ENCODE measurements around the gene HOXA9.

Gene HOXA9

GRCh38 chr7:27151931-27152815 lies 13.2 kb downstream of the HOXA9 start, which contains the start of gene HOXA3:
TSS of gene HOXA3 (minus strand) at chr7:27152583. CDS start at chr7:27110640, 41,943 bp downstream.
- no peaks in the 10 kb centered on the region for H4K20me1 ChIP-seq (ENCODE audit: insufficient read depth, low read length)
- no peaks in the 10 kb centered on the region for H3K79me2 ChIP-seq (ENCODE audit: low read length)
- H2AFZ ChIP-seq (ENCODE audit: low read length) = peak within 1 kb of the TSS; percentile 39; the same call in 1 of the 2 replicates
- H3K4me2 ChIP-seq (ENCODE audit: low read depth, low read length) = peak within 1 kb of the TSS; percentile 96
- H3K9ac ChIP-seq (ENCODE audit: low read length) = no peak within 1 kb of the TSS
- no peaks in the 10 kb centered on the region for H3K9me3 ChIP-seq (replicated peaks; ENCODE audit: insufficient read depth, low read length)
- no peaks in the 10 kb centered on the region for H3F3A ChIP-seq (ENCODE audit: insufficient read depth, low read length)
- peaks cover 85% of the 10 kb centered on the region for H3K27me3 ChIP-seq (replicated peaks; ENCODE audit: insufficient read depth, low read length)
- H3K36me3 ChIP-seq (replicated peaks; ENCODE audit: insufficient read depth, low read length) = no peaks in the 10 kb centered on the region
- H3K4me3 ChIP-seq (ENCODE audit: low read length) = peak within 1 kb of the TSS; percentile 61
- H3K27ac ChIP-seq (ENCODE audit: low read length) = no peak within 1 kb of the TSS
- H3K9me2 ChIP-seq (replicated peaks; ENCODE audit: insufficient read depth, low read length) = no peaks in the 10 kb centered on the region
- TF ChIP-seq CTCF (IDR thresholded peaks at IDR 0.05; ENCODE audit: low read length) = no peak
- TF ChIP-seq EZH2phosphoT487 (IDR thresholded peaks at IDR 0.05; ENCODE audit: low read length) = no peak
- TF ChIP-seq EZH2 (optimal IDR thresholded peaks at IDR 0.05; ENCODE audit: low read depth, low read length) = peak; percentile 34
- peaks cover 7% of the 10 kb centered on the region; the same call in 1 of the 2 replicates for H3K4me1 ChIP-seq (ENCODE audit: low read length)
- no peak for DNase-seq

- TF ChIP-seq EZH2 (optimal IDR thresholded peaks at IDR 0.05; ENCODE audit: low read depth, low read length) (no peak), CTCF (IDR thresholded peaks at IDR 0.05; ENCODE audit: low read length) (no peak), EZH2phosphoT487 (IDR thresholded peaks at IDR 0.05; ENCODE audit: low read length) (no peak)
- Histone ChIP-seq H3K79me2 (ENCODE audit: low read length) (no peaks in the 10 kb centered on the region), H4K20me1 (ENCODE audit: insufficient read depth, low read length) (no peaks in the 10 kb centered on the region), H3K4me2 (ENCODE audit: low read depth, low read length) (peak overlapping the region; percentile 96), H3K36me3 (replicated peaks; ENCODE audit: insufficient read depth, low read length) (no peaks in the 10 kb centered on the region), H3K27ac (ENCODE audit: low read length) (no peak overlapping the region), H2AFZ (ENCODE audit: low read length) (peak overlapping the region; percentile 64), H3K4me1 (ENCODE audit: low read length) (peaks cover 7% of the 10 kb centered on the region; the same call in 1 of the 2 replicates), H3F3A (ENCODE audit: insufficient read depth, low read length) (no peaks in the 10 kb centered on the region), H3K9me3 (replicated peaks; ENCODE audit: insufficient read depth, low read length) (no peaks in the 10 kb centered on the region), H3K9ac (ENCODE audit: low read length) (no peak overlapping the region), H3K4me3 (ENCODE audit: low read length) (peak overlapping the region; percentile 61), H3K9me2 (replicated peaks; ENCODE audit: insufficient read depth, low read length) (no peaks in the 10 kb centered on the region), H3K27me3 (replicated peaks; ENCODE audit: insufficient read depth, low read length) (peaks cover 86% of the 10 kb centered on the region)
- no peak for DNase-seq
These were observed 13.9 kb downstream of the HOXA9 start for GRCh38 chr7:27151341-27151930.

GRCh38 chr7:27150568-27151340 lies 14.6 kb downstream of the HOXA9 start:
- TF ChIP-seq CTCF (IDR thresholded peaks at IDR 0.05; ENCODE audit: low read length) (peak; percentile 85), EZH2phosphoT487 (IDR thresholded peaks at IDR 0.05; ENCODE audit: low read length) (no peak)
- Histone ChIP-seq H3K79me2 (ENCODE audit: low read length) (no peaks in the 10 kb centered on the region), H2AFZ (ENCODE audit: low read length) (peak overlapping the region; percentile 64), H3K9ac (ENCODE audit: low read length) (no peak overlapping the region; the same call in 1 of the 2 replicates), H3K27me3 (replicated peaks; ENCODE audit: insufficient read depth, low read length) (peaks cover 82% of the 10 kb centered on the region), H3K9me2 (replicated peaks; ENCODE audit: insufficient read depth, low read length) (no peaks in the 10 kb centered on the region), H3F3A (ENCODE audit: insufficient read depth, low read length) (no peaks in the 10 kb centered on the region), H3K4me3 (ENCODE audit: low read length) (peak overlapping the region; percentile 61), H4K20me1 (ENCODE audit: insufficient read depth, low read length) (no peaks in the 10 kb centered on the region), H3K4me2 (ENCODE audit: low read depth, low read length) (peak overlapping the region; percentile 96), H3K4me1 (ENCODE audit: low read length) (peaks cover 7% of the 10 kb centered on the region; the same call in 1 of the 2 replicates), H3K36me3 (replicated peaks; ENCODE audit: insufficient read depth, low read length) (no peaks in the 10 kb centered on the region), H3K27ac (ENCODE audit: low read length) (no peak overlapping the region), H3K9me3 (replicated peaks; ENCODE audit: insufficient read depth, low read length) (no peaks in the 10 kb centered on the region)
- peak; percentile 68 for DNase-seq

Data from MM.1S (cell line).